Measurements from ENCODE around the gene OSGEP. TPM values are rescaled to one million over a fixed set of nuclear protein-coding genes. Genes with fewer than 3 reads are reported as not detected.
"Not testable (repeated sequence)": the region's sequence is repeated elsewhere in the genome, so short reads cannot be mapped to it uniquely, and the experiment has no call there.

The OSGEP gene
- total RNA-seq, 2 donors from 2014 or later: 66.2 to 108 TPM

GRCh38 chr14:20446889-20447288 is 7.7 kb downstream of the OSGEP start:
- Histone ChIP-seq H3K4me3 (no peak overlapping the region), H3K9me3 (no peaks in the 10 kb centered on the region), H3K4me1 (ENCODE audit: control insufficient read depth in 1 of 2, low read depth in 2 of 2) (no peaks in the 10 kb centered on the region), H3K36me3 (peaks cover 49% of the 10 kb centered on the region), H3K27me3 (replicated peaks; ENCODE audit: insufficient read depth) (no peaks in the 10 kb centered on the region), H3K27ac (no peak overlapping the region)
- no peak for ATAC-seq (ENCODE audit: insufficient number of reproducible peaks, low FRiP score, low read depth)
- DNase-seq (ENCODE audit: low spot score): no peak
- no peak for TF ChIP-seq CTCF (IDR thresholded peaks at IDR 0.05)

- not testable (repeated sequence) for H3K27me3 ChIP-seq (replicated peaks; ENCODE audit: insufficient read depth); H3K4me3 ChIP-seq; DNase-seq (ENCODE audit: low spot score); H3K9me3 ChIP-seq; H3K27ac ChIP-seq; H3K4me1 ChIP-seq (ENCODE audit: control insufficient read depth in 1 of 2, low read depth in 2 of 2); ATAC-seq (ENCODE audit: insufficient number of reproducible peaks, low FRiP score, low read depth)
- H3K36me3 ChIP-seq: peaks cover 25% of the 10 kb centered on the region
These were observed 11.0 kb downstream of the OSGEP start for GRCh38 chr14:20443650-20444049.

- Histone ChIP-seq H3K4me3 (no peak overlapping the region), H3K27ac (no peak overlapping the region), H3K4me1 (ENCODE audit: control insufficient read depth in 1 of 2, low read depth in 2 of 2) (no peaks in the 10 kb centered on the region), H3K27me3 (replicated peaks; ENCODE audit: insufficient read depth) (no peaks in the 10 kb centered on the region), H3K9me3 (no peaks in the 10 kb centered on the region), H3K36me3 (peaks cover 4% of the 10 kb centered on the region)
- TF ChIP-seq CTCF (IDR thresholded peaks at IDR 0.05): no peak
- DNase-seq (ENCODE audit: low spot score) (no peak), ATAC-seq (ENCODE audit: insufficient number of reproducible peaks, low FRiP score, low read depth) (no peak)
These were observed 13.2 kb downstream of the OSGEP start for GRCh38 chr14:20441461-20441860.

- no peak overlapping the region for H3K27ac ChIP-seq
- no peaks in the 10 kb centered on the region for H3K27me3 ChIP-seq (replicated peaks; ENCODE audit: insufficient read depth)
- no peak for DNase-seq (ENCODE audit: low spot score)
- ATAC-seq (ENCODE audit: insufficient number of reproducible peaks, low FRiP score, low read depth): no peak
- no peaks in the 10 kb centered on the region for H3K36me3 ChIP-seq
- no peaks in the 10 kb centered on the region for H3K9me3 ChIP-seq
- no peaks in the 10 kb centered on the region for H3K4me1 ChIP-seq (ENCODE audit: control insufficient read depth in 1 of 2, low read depth in 2 of 2)
- no peak for TF ChIP-seq CTCF (IDR thresholded peaks at IDR 0.05)
- H3K4me3 ChIP-seq: no peak overlapping the region
These were observed 13.7 kb downstream of the OSGEP start for GRCh38 chr14:20440882-20441281.

GRCh38 chr14:20440465-20440864 is 14.1 kb downstream of the OSGEP start:
- Histone ChIP-seq H3K9me3 (no peaks in the 10 kb centered on the region), H3K4me3 (no peak overlapping the region), H3K27ac (no peak overlapping the region), H3K4me1 (ENCODE audit: control insufficient read depth in 1 of 2, low read depth in 2 of 2) (peaks cover 0 to under 1% of the 10 kb centered on the region in 2 donors), H3K36me3 (no peaks in the 10 kb centered on the region), H3K27me3 (replicated peaks; ENCODE audit: insufficient read depth) (no peaks in the 10 kb centered on the region)
- ATAC-seq (ENCODE audit: insufficient number of reproducible peaks, low FRiP score, low read depth) (no peak), DNase-seq (ENCODE audit: low spot score) (no peak)
- TF ChIP-seq CTCF (IDR thresholded peaks at IDR 0.05): no peak

GRCh38 chr14:20438664-20439063 is 15.9 kb downstream of the OSGEP start:
- TF ChIP-seq CTCF (IDR thresholded peaks at IDR 0.05): no peak
- no peaks in the 10 kb centered on the region for H3K27me3 ChIP-seq (replicated peaks; ENCODE audit: insufficient read depth)
- ATAC-seq (ENCODE audit: insufficient number of reproducible peaks, low FRiP score, low read depth) (no peak), DNase-seq (ENCODE audit: low spot score) (no peak)
- no peaks in the 10 kb centered on the region for H3K9me3 ChIP-seq
- H3K27ac ChIP-seq: no peak overlapping the region
- no peaks in the 10 kb centered on the region for H3K36me3 ChIP-seq
- H3K4me1 ChIP-seq (ENCODE audit: control insufficient read depth in 1 of 2, low read depth in 2 of 2): peaks cover 0 to 13% of the 10 kb centered on the region in 2 donors
- H3K4me3 ChIP-seq: no peak overlapping the region

Measured in thoracic aorta (tissue), 2 donors.